Measurements from ENCODE around the gene HMBS. TPM values are rescaled to one million over a fixed set of nuclear protein-coding genes. Genes with fewer than 3 reads are reported as not detected.

The HMBS gene
- total and polyA plus RNA-seq, 2 experiments from 2014 or later, result 101 to 107 TPM

DNA sequence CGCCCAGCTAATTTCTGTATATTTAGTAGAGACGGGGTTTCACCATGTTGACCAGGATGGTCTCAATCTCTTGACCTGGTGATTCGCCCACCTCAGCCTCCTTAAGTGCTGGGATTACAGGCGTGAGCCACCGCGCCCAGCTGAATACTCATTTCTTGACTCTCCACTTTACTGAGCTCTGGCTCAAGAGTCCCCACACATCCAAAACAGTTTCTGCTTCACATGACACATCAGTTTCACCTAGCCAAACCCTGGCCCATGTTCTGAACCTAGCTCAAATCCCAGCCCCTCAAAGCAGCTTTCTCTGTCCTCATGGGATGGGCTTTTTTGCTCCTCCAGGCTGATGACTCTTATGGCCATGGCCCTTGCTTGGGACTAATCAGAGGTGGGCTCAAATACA is 37.5 kb upstream of the HMBS start:
- H3K4me1 Mint-ChIP-seq, result peaks cover 15% of the 10 kb centered on the region
- peaks cover 6% of the 10 kb centered on the region; the same call in 1 of the 2 replicates for H3F3A ChIP-seq (replicated peaks; ENCODE audit: low read depth)
- no peaks in the 10 kb centered on the region for H3K27me3 ChIP-seq (ENCODE audit: insufficient read depth)
- no peaks in the 10 kb centered on the region for H3K9me2 ChIP-seq (ENCODE audit: insufficient read depth)
- no peak overlapping the region for H2AFZ ChIP-seq
- peaks cover 10% of the 10 kb centered on the region for H3K27me3 Mint-ChIP-seq (ENCODE audit: insufficient read depth, low read depth, poor library complexity)
- no peak overlapping the region for H3K27ac ChIP-seq (ENCODE audit: low read depth)
- peaks cover 79% of the 10 kb centered on the region for H3K36me3 Mint-ChIP-seq (ENCODE audit: low read depth)
- H3K36me3 ChIP-seq (ENCODE audit: insufficient read depth), result peaks cover 34% of the 10 kb centered on the region
- ATAC-seq (no peak), DNase-seq (ENCODE audit: low spot score) (no peak)
- H4K20me1 ChIP-seq (replicated peaks; ENCODE audit: insufficient read depth), result peaks cover 6% of the 10 kb centered on the region
- H3K4me2 ChIP-seq, result no peak overlapping the region
- H3K27ac Mint-ChIP-seq, result no peak overlapping the region
- no peaks in the 10 kb centered on the region for H3K9me3 Mint-ChIP-seq
- no peak overlapping the region for H3K4me3 Mint-ChIP-seq
- no peaks in the 10 kb centered on the region for H3K79me2 ChIP-seq (replicated peaks; ENCODE audit: insufficient read depth)
- peaks cover 13% of the 10 kb centered on the region for H3K4me1 ChIP-seq (ENCODE audit: insufficient read depth)
- H3K4me3 ChIP-seq, result no peak overlapping the region
- TF ChIP-seq, protein P1, sequence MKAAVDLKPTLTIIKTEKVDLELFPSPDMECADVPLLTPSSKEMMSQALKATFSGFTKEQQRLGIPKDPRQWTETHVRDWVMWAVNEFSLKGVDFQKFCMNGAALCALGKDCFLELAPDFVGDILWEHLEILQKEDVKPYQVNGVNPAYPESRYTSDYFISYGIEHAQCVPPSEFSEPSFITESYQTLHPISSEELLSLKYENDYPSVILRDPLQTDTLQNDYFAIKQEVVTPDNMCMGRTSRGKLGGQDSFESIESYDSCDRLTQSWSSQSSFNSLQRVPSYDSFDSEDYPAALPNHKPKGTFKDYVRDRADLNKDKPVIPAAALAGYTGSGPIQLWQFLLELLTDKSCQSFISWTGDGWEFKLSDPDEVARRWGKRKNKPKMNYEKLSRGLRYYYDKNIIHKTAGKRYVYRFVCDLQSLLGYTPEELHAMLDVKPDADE (IDR thresholded peaks at IDR 0.05), result no peak
- TF ChIP-seq, protein P2, sequence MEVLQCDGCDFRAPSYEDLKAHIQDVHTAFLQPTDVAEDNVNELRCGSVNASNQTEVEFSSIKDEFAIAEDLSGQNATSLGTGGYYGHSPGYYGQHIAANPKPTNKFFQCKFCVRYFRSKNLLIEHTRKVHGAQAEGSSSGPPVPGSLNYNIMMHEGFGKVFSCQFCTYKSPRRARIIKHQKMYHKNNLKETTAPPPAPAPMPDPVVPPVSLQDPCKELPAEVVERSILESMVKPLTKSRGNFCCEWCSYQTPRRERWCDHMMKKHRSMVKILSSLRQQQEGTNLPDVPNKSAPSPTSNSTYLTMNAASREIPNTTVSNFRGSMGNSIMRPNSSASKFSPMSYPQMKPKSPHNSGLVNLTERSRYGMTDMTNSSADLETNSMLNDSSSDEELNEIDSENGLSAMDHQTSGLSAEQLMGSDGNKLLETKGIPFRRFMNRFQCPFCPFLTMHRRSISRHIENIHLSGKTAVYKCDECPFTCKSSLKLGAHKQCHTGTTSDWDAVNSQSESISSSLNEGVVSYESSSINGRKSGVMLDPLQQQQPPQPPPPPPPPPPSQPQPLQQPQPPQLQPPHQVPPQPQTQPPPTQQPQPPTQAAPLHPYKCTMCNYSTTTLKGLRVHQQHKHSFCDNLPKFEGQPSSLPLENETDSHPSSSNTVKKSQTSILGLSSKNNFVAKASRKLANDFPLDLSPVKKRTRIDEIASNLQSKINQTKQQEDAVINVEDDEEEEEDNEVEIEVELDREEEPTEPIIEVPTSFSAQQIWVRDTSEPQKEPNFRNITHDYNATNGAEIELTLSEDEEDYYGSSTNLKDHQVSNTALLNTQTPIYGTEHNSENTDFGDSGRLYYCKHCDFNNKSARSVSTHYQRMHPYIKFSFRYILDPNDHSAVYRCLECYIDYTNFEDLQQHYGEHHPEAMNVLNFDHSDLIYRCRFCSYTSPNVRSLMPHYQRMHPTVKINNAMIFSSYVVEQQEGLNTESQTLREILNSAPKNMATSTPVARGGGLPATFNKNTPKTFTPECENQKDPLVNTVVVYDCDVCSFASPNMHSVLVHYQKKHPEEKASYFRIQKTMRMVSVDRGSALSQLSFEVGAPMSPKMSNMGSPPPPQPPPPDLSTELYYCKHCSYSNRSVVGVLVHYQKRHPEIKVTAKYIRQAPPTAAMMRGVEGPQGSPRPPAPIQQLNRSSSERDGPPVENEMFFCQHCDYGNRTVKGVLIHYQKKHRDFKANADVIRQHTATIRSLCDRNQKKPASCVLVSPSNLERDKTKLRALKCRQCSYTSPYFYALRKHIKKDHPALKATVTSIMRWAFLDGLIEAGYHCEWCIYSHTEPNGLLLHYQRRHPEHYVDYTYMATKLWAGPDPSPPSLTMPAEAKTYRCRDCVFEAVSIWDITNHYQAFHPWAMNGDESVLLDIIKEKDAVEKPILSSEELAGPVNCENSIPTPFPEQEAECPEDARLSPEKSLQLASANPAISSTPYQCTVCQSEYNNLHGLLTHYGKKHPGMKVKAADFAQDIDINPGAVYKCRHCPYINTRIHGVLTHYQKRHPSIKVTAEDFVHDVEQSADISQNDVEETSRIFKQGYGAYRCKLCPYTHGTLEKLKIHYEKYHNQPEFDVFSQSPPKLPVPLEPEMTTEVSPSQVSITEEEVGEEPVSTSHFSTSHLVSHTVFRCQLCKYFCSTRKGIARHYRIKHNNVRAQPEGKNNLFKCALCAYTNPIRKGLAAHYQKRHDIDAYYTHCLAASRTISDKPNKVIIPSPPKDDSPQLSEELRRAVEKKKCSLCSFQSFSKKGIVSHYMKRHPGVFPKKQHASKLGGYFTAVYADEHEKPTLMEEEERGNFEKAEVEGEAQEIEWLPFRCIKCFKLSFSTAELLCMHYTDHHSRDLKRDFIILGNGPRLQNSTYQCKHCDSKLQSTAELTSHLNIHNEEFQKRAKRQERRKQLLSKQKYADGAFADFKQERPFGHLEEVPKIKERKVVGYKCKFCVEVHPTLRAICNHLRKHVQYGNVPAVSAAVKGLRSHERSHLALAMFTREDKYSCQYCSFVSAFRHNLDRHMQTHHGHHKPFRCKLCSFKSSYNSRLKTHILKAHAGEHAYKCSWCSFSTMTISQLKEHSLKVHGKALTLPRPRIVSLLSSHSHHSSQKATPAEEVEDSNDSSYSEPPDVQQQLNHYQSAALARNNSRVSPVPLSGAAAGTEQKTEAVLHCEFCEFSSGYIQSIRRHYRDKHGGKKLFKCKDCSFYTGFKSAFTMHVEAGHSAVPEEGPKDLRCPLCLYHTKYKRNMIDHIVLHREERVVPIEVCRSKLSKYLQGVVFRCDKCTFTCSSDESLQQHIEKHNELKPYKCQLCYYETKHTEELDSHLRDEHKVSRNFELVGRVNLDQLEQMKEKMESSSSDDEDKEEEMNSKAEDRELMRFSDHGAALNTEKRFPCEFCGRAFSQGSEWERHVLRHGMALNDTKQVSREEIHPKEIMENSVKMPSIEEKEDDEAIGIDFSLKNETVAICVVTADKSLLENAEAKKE (CRISPR knock-in tag; IDR thresholded peaks at IDR 0.05), result no peak
- TF ChIP-seq NANOG (IDR thresholded peaks at IDR 0.05; ENCODE audit: borderline replicate concordance), result no peak
- no peak for TF ChIP-seq ZNF114 (CRISPR knock-in tag; IDR thresholded peaks at IDR 0.05)
- no peak for TF ChIP-seq ZNF331 (CRISPR knock-in tag; IDR thresholded peaks at IDR 0.05; ENCODE audit: low read depth)
- TF ChIP-seq JUNB (IDR thresholded peaks at IDR 0.05; ENCODE audit: unreplicated experiment), result no peak
- no peak for TF ChIP-seq STAT1 (IDR thresholded peaks at IDR 0.05; ENCODE audit: unreplicated experiment)
- TF ChIP-seq, protein P3, sequence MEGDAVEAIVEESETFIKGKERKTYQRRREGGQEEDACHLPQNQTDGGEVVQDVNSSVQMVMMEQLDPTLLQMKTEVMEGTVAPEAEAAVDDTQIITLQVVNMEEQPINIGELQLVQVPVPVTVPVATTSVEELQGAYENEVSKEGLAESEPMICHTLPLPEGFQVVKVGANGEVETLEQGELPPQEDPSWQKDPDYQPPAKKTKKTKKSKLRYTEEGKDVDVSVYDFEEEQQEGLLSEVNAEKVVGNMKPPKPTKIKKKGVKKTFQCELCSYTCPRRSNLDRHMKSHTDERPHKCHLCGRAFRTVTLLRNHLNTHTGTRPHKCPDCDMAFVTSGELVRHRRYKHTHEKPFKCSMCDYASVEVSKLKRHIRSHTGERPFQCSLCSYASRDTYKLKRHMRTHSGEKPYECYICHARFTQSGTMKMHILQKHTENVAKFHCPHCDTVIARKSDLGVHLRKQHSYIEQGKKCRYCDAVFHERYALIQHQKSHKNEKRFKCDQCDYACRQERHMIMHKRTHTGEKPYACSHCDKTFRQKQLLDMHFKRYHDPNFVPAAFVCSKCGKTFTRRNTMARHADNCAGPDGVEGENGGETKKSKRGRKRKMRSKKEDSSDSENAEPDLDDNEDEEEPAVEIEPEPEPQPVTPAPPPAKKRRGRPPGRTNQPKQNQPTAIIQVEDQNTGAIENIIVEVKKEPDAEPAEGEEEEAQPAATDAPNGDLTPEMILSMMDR (conservative IDR thresholded peaks at IDR 0.05; ENCODE audit: low read depth in 2 of 2), result no peak
- TF ChIP-seq, protein P4, sequence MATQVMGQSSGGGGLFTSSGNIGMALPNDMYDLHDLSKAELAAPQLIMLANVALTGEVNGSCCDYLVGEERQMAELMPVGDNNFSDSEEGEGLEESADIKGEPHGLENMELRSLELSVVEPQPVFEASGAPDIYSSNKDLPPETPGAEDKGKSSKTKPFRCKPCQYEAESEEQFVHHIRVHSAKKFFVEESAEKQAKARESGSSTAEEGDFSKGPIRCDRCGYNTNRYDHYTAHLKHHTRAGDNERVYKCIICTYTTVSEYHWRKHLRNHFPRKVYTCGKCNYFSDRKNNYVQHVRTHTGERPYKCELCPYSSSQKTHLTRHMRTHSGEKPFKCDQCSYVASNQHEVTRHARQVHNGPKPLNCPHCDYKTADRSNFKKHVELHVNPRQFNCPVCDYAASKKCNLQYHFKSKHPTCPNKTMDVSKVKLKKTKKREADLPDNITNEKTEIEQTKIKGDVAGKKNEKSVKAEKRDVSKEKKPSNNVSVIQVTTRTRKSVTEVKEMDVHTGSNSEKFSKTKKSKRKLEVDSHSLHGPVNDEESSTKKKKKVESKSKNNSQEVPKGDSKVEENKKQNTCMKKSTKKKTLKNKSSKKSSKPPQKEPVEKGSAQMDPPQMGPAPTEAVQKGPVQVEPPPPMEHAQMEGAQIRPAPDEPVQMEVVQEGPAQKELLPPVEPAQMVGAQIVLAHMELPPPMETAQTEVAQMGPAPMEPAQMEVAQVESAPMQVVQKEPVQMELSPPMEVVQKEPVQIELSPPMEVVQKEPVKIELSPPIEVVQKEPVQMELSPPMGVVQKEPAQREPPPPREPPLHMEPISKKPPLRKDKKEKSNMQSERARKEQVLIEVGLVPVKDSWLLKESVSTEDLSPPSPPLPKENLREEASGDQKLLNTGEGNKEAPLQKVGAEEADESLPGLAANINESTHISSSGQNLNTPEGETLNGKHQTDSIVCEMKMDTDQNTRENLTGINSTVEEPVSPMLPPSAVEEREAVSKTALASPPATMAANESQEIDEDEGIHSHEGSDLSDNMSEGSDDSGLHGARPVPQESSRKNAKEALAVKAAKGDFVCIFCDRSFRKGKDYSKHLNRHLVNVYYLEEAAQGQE (IDR thresholded peaks at IDR 0.05; ENCODE audit: unreplicated experiment), result no peak

All from GM23338 (cell line).